K562 (cell line): ENCODE data around the gene GPR153. TPM values are rescaled to one million over a fixed set of nuclear protein-coding genes. Genes with fewer than 3 reads are reported as not detected.
A peak's percentile ranks its signal among the peaks of the same experiment; 100 is the strongest.

Experiments
- BCL6 ChIP-seq: fragments of 250-450 bp; sonication (Bioruptor Pico); IDR thresholded peaks from 2 replicates; pipeline ENCODE4 v1.4.0; 2020
- BRCA1 ChIP-seq, 2 experiments: fragments of 450-650 bp in 1 of 2; sonication (generic) in 1 of 2; formaldehyde crosslinking in 1 of 2; IDR thresholded peaks; 2 replicates each; pipeline versions ENCODE4 v1.5.0 to v1.6.1; 2017 to 2020; ENCODE audit warnings: mild to moderate bottlenecking in 1 of 2, missing genetic modification reagents in 1 of 2
- CTBP1 ChIP-seq: fragments of 450-650 bp; IDR thresholded peaks from 2 replicates; pipeline ENCODE4 v1.6.1; 2016; ENCODE audit warnings: borderline replicate concordance
- DPF2 ChIP-seq: fragments of 450-650 bp; IDR thresholded peaks from 2 replicates; pipeline ENCODE4 v1.6.1; 2016
- EWSR1 ChIP-seq: fragments of 450-650 bp; IDR thresholded peaks from 2 replicates; pipeline ENCODE4 v1.6.1; 2018; ENCODE audit warnings: borderline replicate concordance, mild to moderate bottlenecking, low read depth, moderate library complexity; ENCODE audit not compliant: partially characterized antibody
- GABPB2 ChIP-seq: fragments of 250-450 bp; sonication (Bioruptor Pico); conservative IDR thresholded peaks from 2 replicates; pipeline ENCODE4 v1.5.1; 2021; ENCODE audit warnings: mild to moderate bottlenecking
- HDAC8 ChIP-seq: fragments of 450-650 bp; IDR thresholded peaks from 2 replicates; pipeline ENCODE4 v1.6.1; 2016; ENCODE audit warnings: mild to moderate bottlenecking, missing genetic modification characterization, moderate library complexity, missing compliant biosample characterization
- PHTF2 ChIP-seq: fragments of 250-450 bp; sonication (Bioruptor Pico); IDR thresholded peaks from 2 replicates; pipeline ENCODE4 v1.5.0; 2021; ENCODE audit warnings: mild to moderate bottlenecking
- POLR3G ChIP-seq: IDR thresholded peaks from 2 replicates; pipeline ENCODE4 v1.6.1; 2011; ENCODE audit not compliant: insufficient read length, insufficient replicate concordance; ENCODE audit errors: extremely low read depth
- RBM17 ChIP-seq: fragments of 200-400 bp; formaldehyde crosslinking; IDR thresholded peaks from 2 replicates; pipeline ENCODE4 v1.6.1; 2017; ENCODE audit warnings: low read depth, mild to moderate bottlenecking, low read length, borderline replicate concordance
- SMC3 ChIP-seq: conservative IDR thresholded peaks from 2 replicates; pipeline ENCODE4 v1.6.1; 2011; ENCODE audit warnings: low read depth, low read length, improper control_type of control experiment; ENCODE audit not compliant: insufficient read depth
- SNRNP70 ChIP-seq: fragments of 200-400 bp; formaldehyde crosslinking; optimal IDR thresholded peaks from 2 replicates; pipeline ENCODE3; 2017; ENCODE audit warnings: low read depth, low read length
- polyA plus RNA-seq, 8 experiments: library from polyadenylated mRNA; depleted of rRNA in 4 of 8; stranded (reverse) in 5 of 8; unstranded in 3 of 8; fragments of >200 nt; fragmentation: Nextera tagmentation in 2 of 8; fragmentation: Illumina TruSeq in 1 of 8; extraction: Ambion mirVana in 2 of 8; extraction: Trizol in 1 of 8; gene quantifications; 2 replicates each; pipeline versions ENCODE4 v1.2.1 to v1.2.3, GENCODE V29; 2011 to 2014; ENCODE audit warnings: inconsistent platforms in 1 of 8, missing spikeins in 1 of 8
- total RNA-seq, 7 experiments: library from RNA; depleted of rRNA in 6 of 7; stranded (reverse); fragments of >200 nt in 6 of 7; fragmentation: Illumina TruSeq in 2 of 7; extraction: Trizol in 2 of 7; gene quantifications; 2 replicates each; pipeline versions ENCODE4 v1.2.1 to v1.2.3, GENCODE V29; 2011 to 2021; ENCODE audit warnings: low replicate concordance in 1 of 7
- TF ChIP-seq, protein P1 (sequence below), 2 experiments: fragments of 450-650 bp; IDR thresholded peaks; 2 replicates each; pipeline ENCODE4 v1.6.1; 2018; ENCODE audit warnings: mild to moderate bottlenecking in 2 of 2, low read depth in 1 of 2; ENCODE audit not compliant: partially characterized antibody in 2 of 2
- TF ChIP-seq, protein P2 (sequence below): fragments of 450-650 bp; IDR thresholded peaks from 2 replicates; pipeline ENCODE4 v1.6.1; 2017; ENCODE audit warnings: mild to moderate bottlenecking, moderate library complexity
- TF ChIP-seq, protein P3 (sequence below): fragments of 250-450 bp; sonication (Bioruptor Pico); IDR thresholded peaks from 2 replicates; pipeline ENCODE4 v1.8.0; 2022; ENCODE audit warnings: moderate library complexity, mild to moderate bottlenecking, inconsistent platforms
- TF ChIP-seq, protein P4 (sequence below): sonication (generic); formaldehyde crosslinking; IDR thresholded peaks from 2 replicates; pipeline ENCODE4 v1.8.0; 2023; ENCODE audit warnings: mild to moderate bottlenecking, missing genetic modification reagents
- TF ChIP-seq, protein P5 (sequence below): fragments of 450-650 bp; formaldehyde crosslinking; IDR thresholded peaks from 2 replicates; pipeline ENCODE4 v1.4.0; 2020; ENCODE audit warnings: mild to moderate bottlenecking, mixed read lengths

GPR153 gene
- total and polyA plus RNA-seq, 9 of the 15 experiments (the other 6 are each of a cell fraction or from before 2014, with no cell fraction given): 0.01 to 1.5 (median 0.51) TPM

DNA sequence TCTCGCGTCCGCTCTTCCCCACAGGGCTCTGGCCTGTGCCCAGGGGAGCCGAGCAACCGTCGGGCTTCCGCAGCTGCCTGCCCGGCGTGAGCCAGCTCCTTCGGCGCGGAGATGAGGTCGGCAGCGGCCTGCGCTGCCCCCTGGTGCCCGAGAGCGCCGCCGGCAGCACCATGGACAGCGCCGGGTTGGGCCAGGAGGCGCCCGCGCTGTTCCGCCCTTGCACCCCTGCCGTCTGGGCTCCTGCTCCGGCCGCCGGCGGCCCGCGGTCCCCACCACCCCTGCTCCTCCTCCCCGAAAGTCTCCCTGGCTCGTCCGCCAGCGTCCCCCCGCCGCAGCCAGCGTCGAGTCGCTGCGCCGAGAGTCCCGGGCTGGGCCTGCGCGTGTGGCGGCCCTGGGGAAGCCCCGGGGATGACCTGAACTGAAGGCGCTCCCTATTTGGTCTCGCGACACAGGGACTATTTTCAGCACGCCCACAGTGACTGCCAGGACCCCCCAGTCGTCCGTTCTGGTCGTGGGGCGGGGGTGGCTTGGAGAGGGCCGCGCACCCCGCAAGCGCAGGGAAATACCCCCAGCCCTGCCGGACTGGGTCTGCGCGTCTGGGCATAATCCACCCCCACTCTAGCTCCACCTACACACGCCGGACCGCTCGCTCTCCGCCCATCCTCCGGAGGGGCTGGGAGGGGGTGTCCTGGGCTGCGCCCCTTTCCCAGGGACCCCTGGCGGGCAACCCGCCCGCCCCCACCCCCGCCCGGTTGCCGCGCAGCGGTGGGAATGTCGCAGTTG is 15.6 kb downstream of the GPR153 start (continued):
- TF ChIP-seq, protein P1, sequence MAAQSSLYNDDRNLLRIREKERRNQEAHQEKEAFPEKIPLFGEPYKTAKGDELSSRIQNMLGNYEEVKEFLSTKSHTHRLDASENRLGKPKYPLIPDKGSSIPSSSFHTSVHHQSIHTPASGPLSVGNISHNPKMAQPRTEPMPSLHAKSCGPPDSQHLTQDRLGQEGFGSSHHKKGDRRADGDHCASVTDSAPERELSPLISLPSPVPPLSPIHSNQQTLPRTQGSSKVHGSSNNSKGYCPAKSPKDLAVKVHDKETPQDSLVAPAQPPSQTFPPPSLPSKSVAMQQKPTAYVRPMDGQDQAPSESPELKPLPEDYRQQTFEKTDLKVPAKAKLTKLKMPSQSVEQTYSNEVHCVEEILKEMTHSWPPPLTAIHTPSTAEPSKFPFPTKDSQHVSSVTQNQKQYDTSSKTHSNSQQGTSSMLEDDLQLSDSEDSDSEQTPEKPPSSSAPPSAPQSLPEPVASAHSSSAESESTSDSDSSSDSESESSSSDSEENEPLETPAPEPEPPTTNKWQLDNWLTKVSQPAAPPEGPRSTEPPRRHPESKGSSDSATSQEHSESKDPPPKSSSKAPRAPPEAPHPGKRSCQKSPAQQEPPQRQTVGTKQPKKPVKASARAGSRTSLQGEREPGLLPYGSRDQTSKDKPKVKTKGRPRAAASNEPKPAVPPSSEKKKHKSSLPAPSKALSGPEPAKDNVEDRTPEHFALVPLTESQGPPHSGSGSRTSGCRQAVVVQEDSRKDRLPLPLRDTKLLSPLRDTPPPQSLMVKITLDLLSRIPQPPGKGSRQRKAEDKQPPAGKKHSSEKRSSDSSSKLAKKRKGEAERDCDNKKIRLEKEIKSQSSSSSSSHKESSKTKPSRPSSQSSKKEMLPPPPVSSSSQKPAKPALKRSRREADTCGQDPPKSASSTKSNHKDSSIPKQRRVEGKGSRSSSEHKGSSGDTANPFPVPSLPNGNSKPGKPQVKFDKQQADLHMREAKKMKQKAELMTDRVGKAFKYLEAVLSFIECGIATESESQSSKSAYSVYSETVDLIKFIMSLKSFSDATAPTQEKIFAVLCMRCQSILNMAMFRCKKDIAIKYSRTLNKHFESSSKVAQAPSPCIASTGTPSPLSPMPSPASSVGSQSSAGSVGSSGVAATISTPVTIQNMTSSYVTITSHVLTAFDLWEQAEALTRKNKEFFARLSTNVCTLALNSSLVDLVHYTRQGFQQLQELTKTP (IDR thresholded peaks at IDR 0.05; ENCODE audit: low read depth in 1 of 2, partially characterized antibody in 2 of 2): peak in 1 of 2 experiments; percentile 85
- TF ChIP-seq, protein P2, sequence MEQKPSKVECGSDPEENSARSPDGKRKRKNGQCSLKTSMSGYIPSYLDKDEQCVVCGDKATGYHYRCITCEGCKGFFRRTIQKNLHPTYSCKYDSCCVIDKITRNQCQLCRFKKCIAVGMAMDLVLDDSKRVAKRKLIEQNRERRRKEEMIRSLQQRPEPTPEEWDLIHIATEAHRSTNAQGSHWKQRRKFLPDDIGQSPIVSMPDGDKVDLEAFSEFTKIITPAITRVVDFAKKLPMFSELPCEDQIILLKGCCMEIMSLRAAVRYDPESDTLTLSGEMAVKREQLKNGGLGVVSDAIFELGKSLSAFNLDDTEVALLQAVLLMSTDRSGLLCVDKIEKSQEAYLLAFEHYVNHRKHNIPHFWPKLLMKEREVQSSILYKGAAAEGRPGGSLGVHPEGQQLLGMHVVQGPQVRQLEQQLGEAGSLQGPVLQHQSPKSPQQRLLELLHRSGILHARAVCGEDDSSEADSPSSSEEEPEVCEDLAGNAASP: no peak
- TF ChIP-seq DPF2 (no peak), BRCA1 (IDR thresholded peaks at IDR 0.05) (no peak), BRCA1 (CRISPR knock-in tag; IDR thresholded peaks at IDR 0.05) (0 out of 2 replicates have a peak, but pooled peaks have one; percentile 25), PHTF2 (CRISPR knock-in tag) (no peak), GABPB2 (CRISPR knock-in tag) (no peak), RBM17 (no peak), BCL6 (CRISPR knock-in tag) (0 out of 2 replicates have a peak, but pooled peaks have one; percentile 15), HDAC8 (tag) (0 out of 2 replicates have a peak, but pooled peaks have one; percentile 60), SMC3 (peak; percentile 90), POLR3G (no peak), CTBP1 (peak; percentile 82; the same call in 1 of the 2 replicates), SNRNP70 (no peak), EWSR1 (no peak)
- TF ChIP-seq, protein P3, sequence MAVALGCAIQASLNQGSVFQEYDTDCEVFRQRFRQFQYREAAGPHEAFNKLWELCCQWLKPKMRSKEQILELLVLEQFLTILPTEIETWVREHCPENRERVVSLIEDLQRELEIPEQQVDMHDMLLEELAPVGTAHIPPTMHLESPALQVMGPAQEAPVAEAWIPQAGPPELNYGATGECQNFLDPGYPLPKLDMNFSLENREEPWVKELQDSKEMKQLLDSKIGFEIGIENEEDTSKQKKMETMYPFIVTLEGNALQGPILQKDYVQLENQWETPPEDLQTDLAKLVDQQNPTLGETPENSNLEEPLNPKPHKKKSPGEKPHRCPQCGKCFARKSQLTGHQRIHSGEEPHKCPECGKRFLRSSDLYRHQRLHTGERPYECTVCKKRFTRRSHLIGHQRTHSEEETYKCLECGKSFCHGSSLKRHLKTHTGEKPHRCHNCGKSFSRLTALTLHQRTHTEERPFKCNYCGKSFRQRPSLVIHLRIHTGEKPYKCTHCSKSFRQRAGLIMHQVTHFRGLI (CRISPR knock-in tag): no peak
- TF ChIP-seq, protein P4, sequence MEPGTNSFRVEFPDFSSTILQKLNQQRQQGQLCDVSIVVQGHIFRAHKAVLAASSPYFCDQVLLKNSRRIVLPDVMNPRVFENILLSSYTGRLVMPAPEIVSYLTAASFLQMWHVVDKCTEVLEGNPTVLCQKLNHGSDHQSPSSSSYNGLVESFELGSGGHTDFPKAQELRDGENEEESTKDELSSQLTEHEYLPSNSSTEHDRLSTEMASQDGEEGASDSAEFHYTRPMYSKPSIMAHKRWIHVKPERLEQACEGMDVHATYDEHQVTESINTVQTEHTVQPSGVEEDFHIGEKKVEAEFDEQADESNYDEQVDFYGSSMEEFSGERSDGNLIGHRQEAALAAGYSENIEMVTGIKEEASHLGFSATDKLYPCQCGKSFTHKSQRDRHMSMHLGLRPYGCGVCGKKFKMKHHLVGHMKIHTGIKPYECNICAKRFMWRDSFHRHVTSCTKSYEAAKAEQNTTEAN (CRISPR knock-in tag): peak; percentile 90; the same call in 1 of the 2 replicates
- TF ChIP-seq, protein P5, sequence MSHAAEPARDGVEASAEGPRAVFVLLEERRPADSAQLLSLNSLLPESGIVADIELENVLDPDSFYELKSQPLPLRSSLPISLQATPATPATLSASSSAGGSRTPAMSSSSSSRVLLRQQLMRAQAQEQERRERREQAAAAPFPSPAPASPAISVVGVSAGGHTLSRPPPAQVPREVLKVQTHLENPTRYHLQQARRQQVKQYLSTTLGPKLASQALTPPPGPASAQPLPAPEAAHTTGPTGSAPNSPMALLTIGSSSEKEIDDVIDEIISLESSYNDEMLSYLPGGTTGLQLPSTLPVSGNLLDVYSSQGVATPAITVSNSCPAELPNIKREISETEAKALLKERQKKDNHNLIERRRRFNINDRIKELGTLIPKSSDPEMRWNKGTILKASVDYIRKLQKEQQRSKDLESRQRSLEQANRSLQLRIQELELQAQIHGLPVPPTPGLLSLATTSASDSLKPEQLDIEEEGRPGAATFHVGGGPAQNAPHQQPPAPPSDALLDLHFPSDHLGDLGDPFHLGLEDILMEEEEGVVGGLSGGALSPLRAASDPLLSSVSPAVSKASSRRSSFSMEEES (CRISPR knock-in tag): no peak
